Fibroblast of gingiva (primary cell): ENCODE results near the gene MRPS22.
"Not testable (repeated sequence)": the region's sequence is repeated elsewhere in the genome, so short reads cannot be mapped to it uniquely, and the experiment has no call there.

ENCODE experiments used
- DNase-seq: peaks from one replicate; pipeline ENCODE4 v3.0.0-alpha.2; 2011; ENCODE audit warnings: low read depth

The MRPS22 gene

DNA sequence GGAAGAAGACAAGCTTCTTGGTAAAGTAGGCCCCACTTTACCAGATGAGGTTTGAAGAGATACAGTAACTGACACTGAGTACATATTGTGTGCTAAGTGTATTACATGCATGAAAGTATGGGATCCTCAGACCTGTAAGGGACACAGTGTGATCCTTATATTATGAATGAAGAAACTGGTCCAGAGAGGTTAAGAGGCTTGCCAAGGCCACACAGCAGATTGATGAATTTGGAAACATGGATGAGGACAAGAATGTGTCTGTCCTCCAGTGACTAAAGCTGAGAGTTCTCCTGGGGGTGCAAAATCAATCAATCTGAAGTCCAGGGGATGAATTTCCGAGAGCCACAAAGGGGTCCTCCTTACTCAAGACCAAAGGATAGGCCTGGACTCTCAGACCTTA lies 31.4 kb upstream of the MRPS22 start:
- DNase-seq = no peak

DNA sequence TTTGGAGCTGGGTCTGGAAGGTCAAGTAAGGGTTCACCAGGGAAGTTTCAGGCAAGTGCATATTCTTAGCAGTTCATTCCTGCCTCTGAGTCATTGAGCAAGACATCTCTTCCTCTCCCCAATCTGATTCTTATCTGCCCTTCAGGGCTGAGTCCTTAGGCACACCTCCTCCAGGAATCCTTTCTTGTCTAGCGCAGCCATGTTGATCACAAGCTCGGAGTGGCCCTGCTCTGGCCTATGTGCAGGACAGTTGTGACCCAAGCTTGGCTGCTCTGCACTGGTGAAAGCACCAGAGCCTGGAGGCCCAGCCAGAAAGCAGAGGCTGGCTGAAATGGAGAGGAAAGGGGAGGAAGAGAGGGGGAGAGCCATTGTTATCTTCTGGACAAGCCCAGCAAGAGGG lies 30.9 kb upstream of the MRPS22 start:
- DNase-seq = no peak

DNA sequence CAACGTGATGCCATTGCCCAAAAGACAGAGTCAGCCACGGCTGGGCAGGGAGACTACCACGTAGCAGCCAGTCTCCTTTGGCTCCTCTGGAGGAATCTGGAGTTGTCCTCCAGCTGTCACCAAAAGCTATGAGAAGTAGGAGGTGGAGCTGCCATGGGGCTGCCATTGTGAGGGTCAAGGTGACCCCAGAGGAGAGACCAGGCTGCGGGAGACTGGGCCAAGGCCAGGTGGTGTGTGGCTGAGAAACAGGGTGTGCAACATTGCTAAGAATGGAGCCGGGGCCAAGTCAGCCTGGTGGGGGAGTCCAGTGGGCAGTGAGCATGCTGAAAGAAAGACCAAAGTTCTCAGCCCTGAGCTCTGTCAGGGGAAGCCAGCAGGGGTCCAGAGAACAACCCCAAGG lies 29.9 kb upstream of the MRPS22 start:
- no peak for DNase-seq

DNA sequence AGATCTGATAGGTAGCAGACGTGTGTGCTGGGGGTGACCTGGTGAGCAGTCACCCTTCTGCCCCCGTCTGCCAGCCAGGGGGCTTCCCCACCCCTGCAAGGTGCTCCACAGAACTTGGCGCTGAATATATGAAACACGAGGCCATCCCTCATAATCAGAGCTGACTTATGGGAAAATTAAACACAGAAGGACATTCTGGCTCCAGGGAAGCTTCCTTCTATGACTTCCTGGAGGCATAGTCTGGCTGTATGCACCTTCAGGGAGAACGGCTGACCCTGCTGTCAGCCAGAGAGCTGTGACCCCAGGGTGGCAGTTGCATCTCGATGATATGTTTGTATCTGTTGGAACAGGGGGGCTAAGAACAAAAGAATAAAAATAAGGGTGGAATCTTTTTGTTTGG lies 26.6 kb upstream of the MRPS22 start:
- no peak for DNase-seq

DNA sequence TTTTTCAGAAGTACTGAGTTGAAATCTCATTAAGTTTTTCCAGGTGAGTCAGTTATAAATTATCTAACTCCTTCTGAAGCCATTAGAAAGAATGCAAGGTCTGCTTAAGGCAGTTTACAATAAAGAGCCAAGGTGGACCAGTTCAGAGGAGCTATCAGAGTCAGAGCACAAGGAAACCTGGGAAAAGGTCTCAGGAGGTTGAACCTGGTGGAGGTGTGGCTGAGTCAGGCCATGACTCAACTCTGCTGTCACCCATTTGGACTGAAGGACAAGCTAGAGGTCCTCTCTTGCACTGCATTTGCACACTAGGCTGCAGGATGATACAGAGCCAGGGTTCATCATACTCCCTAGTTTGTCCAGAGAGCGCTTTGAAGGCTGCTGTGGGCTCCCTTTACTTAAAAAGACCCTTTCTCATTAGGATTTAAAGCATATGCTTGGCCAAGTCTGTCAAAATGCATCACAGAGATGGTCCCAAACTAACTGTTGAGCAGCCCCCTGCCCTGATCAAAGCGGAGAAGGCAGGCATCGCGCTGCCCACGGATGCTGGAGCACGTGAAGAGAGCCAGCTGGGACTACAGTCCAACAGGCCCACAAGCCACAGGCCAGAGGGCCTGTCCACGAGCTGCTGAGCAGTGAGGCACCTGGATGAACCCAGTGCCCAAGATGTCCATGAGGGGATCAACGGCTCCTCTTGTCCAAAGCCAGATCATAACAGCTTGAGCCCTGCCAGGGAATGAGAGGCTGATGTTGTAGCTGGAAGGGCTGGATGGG lies 26.0 kb upstream of the MRPS22 start:
- DNase-seq = no peak

DNA sequence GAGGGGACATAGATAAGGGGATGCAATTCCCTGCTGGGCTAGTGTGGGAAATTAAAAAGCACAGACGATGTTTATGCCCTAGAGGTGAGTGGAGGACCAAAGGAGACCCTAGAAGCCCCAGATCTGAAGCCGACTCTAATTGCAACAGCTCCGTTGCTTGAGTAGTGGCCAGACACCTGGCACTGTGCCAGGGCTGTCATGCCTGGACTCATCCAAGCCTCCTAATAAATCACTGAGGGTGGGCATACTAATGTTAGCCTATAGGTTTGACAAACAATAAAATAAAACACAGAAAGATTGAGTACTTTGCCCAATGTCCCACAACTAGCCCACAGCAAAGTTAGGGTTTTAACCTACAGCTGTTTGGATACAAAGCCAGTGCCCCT lies 25.4 kb upstream of the MRPS22 start:
- no peak for DNase-seq

DNA sequence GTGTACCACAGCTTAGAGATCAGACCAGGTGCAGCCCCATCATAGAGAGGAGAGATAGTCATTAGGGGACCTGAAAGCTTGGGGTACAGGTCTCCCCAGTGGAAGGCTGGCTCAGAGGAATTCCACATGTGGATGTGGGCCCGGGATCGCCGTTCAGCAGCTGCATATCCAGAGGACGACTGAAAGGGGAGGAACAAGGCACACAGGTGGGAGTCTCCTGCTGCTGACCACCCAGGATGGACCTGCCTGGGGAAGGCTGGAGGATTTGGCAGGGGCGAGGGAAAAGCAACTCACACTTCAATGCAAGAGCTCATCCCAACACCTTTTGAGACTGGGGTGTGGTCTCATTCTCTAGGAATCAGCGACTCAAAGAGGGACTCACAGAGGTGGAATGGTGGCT lies 25.0 kb upstream of the MRPS22 start:
- DNase-seq = no peak

DNA sequence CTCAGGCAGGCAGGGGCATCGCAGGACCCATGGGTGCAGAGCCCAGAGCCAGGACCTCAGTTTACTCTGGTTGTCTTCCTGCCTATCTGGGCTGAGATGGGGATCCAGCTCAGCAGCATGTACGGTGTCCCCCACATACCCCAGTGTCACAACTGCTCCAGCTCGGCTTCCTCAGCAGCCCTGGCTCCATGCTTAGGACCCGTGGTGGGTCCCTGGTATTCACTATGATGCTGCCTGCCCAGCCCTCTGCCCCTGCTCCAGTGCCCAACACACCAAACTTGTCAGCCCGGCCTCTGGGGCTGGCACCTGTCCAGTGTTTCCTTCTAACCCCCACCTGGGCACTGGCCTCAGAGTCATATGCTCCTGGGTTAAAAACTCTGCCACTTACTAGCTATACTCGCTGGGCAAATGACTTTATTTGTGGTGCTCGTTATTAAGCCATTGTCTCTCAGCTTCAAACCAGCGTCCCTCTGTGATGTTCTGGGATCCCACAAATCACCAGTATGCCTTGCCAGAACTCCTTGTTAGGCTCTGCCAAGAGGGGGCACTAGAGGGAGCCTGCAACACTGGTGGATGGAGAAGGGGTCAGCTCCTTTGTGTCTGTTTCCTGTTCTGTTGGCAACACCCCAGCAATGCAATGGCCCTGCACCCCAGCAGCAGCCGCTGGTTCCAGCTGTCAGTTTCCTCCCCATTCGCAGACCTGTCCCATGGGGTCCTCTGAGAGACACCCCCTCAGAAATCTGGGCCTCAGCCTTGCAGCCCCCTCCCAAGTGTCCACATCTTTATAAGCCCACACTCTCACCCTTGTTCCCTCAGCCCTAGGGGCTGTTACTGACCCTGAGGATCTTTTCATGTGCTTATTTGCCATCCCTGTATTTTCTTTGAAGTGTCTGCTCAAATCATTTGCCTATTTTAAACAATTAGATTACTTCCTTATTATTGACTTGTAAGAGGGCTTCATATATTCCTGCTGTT lies 24.1 kb upstream of the MRPS22 start:
- no peak for DNase-seq

DNA sequence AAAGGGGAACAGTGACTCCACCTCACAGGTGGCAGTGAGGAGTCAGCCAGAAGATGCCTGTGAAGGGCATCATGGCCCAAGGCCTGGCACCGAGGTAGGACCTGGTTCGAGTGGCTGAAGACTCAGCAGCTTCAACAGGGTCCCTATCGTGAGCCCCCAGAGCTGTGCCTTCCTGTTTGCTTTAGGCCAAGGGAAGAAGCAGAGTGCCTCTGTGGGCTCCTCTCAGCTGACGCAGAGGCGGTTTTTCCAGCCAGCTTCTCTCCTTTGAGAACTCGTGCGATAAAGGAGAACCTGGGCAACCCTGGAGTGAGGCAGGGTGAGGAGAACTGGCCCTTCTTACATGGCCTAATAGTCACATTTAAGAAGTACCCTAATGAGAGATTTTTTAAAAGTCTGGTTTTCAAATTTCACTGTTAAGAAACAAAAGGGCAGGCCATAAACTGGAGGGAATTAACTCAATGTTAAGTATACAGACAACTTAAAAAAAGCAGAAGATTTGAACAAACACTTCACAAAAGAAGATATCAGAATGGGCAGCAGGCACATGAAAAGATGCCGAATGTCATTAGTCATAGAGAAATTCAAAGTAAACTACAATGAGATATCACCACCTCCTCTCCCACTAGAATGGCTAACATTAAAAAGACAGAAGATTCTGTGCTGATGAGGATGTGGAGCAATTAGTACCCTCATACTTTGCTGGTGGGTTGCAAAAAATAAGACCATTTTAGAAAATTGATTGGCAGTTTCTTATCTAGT lies 23.1 kb upstream of the MRPS22 start:
- no peak for DNase-seq

DNA sequence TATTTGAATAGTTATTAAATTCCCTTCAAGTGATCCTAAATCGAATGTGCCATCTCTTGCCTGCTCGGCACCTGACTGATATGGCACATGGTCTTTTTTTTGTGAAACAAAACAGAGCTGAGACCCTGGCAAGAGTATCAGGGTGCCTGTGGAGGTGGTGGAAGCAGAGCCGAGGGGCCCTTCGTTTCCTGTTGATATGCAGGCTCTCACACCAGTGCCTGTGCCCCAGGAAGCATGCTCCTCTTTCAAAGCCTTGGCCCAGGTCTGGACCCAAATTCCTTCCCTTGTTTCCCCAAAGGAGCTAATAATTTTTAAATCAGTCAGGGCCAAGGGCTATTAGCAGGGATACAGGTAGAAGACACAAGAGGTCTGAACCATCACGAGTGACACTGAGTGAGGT lies 21.5 kb upstream of the MRPS22 start:
- no peak for DNase-seq

DNA sequence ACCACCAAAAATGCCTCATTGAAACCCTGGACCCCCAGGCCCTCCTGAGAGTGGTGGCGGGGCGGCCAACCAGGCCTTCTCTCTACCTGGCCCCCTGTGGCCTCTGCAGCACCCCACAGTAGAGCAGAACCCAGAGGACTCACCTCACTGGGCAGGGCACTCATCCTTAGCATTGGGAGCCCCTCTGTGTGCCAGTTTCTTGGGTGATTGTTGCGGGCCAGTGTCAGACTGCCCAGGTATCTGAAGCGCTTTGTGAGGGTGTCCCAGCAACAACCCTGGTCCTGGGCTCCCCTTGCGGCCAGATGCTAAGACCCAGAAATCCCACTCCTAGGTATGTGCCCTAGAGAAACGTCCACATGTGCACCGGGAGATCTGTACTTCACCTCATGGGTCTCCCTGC lies 20.7 kb upstream of the MRPS22 start:
- DNase-seq = no peak

DNA sequence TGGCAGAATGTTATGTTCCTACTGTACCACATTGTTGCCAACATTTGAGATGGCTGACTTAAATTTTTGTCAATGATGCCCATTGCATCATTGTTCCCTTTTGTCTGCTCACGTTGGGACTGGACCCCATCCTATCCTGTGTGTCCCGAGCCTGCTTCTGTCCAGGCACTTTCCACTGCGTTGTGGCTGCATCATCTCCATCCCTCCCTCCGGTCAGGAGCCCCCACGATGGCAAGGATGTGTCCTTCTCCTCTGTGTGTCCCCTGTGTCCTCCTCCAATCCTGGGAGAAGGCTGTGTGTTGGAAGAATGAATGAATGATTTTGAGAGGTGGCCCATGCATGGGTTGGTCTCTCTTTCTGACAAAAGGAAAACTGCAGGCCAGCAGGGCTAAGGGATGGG lies 19.4 kb upstream of the MRPS22 start:
- no peak for DNase-seq

DNA sequence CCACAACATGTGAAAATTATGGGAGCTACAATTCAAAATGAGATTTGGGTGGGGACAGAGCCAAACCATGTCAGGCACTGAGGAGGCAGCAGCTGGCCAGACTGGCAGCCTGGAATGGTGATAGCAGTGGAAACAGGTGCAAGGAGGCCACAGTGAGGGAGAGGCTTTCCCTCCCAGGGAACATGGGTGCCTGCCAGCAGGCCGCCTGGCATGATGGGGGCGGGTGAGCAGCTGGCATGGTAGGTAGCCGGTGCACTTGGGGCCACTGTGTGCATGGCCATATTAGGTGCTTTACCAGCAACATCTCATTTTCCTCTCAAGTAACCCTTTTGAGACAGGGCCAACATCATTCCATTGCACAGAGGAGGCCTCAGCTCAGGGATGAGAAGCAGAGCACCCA lies 18.3 kb upstream of the MRPS22 start:
- no peak for DNase-seq

DNA sequence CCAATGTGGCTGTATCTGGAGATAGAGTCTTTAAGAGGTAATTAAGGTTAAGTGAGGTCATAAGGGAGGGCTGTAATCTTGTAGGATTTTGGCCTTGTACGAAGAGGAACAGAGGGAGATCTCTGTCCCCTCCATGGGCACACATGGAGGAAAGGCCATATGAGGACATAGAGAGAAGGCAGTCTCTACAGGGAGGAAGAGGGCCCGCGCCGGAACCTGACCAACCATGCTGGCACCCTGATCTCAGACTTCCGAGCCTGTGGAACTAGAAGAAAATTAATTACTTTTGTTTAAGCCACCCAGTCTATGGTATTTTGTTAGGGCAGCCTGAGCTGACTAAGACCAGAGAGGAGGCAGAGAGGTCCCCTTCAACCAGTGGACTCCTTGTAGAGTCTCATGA lies 17.7 kb upstream of the MRPS22 start:
- no peak for DNase-seq

DNA sequence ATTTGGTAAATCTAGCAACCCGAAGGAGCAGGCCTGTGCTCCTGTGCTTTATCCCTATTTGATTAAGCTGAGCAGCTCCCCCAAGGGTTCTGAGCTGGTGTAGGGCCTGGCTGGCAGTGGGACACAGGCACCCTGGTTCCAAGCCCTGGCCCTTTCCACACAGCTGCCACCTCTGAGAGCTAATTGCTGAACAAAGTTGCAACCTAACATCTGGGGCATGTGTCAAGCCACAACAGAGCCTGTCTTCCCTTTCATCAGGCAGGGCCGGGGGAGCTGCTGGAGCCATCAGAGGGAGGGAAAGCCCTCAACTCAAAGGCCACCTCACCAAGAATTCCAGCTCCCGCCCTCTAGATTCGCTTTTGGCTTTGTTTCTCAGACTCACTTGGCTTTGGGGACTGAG lies 17.1 kb upstream of the MRPS22 start:
- no peak for DNase-seq

DNA sequence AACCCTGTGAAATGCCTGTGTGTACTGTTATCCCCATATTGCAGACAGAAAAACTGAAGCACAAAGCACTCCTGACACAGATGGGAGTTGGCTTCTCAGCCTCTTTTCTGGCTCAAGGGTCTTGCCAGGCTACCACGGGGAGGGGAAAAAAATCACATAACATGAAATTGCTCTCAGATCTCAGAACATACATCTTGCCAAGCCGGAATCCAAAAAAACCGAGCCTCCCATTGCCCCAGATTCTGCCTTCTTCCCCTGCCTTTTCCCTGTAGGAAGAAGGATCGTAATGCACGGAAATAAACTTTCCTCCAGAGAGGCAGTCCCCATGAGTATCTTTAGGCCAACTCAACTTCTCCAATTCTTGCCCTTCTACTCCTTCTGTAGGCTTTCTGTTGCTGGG lies 16.6 kb upstream of the MRPS22 start:
- no peak for DNase-seq

DNA sequence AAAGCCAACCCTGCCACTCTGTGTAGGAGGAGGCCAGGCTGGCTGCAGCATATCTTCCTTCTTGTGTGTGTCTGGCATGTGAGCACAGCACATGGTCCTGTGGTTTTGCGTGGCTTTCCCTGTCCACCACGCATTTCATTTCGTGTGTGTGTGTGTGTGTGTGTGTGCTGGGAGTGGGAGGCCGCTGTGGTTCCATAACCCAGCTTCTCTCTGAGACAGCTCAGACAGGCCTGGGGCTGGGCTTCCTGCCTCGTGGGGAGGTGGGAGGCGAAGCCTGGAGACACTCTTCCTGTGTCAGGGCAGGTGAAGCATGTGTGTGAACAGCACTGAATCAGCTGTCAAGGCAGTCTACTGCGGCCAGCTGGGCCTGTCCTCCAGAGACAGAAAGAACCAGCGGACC lies 16.0 kb upstream of the MRPS22 start:
- DNase-seq = no peak

DNA sequence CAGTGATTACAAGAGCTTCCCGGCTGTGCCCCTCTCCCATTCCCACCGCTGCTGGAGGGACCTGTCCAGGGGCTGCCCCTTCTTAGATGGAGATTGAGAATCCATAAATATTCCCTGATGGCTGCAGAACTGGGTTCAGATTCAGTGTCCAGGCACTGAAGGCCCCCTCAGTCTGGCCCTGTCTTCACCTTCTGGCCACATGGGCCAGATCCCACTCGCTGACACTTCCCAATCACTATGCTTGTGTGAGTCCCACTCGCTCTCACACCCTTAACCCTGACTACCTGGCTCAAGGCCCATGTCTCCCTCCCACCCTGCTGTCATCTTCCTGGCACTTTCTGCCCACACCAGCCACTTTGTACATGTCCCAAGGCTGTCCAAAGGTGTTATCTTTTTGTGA lies 15.5 kb upstream of the MRPS22 start:
- no peak for DNase-seq

DNA sequence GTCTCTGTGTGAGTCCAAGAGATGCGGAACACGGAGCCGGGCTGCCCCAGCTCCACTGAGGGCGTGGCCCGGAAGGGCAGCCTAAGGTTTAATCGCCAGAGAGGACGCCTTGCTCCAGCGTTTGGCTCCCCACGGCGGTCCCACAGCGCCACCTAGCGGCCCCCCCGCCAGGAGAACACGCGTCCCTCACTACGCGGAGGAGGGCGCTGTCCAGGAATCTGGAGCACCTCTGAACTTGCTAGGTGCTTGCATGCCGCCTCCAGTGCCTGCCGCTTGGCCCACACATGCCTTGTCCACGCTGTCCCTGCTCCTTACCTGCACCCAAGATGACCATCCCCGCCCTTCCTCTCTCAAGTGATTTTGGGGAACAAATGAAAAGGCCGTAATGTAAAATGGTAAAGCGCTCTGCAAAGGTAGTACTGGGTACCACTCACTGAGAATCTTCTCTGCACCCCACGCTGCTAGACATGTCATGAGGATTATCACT lies 14.4 kb upstream of the MRPS22 start:
- DNase-seq = peak; percentile 71

DNA sequence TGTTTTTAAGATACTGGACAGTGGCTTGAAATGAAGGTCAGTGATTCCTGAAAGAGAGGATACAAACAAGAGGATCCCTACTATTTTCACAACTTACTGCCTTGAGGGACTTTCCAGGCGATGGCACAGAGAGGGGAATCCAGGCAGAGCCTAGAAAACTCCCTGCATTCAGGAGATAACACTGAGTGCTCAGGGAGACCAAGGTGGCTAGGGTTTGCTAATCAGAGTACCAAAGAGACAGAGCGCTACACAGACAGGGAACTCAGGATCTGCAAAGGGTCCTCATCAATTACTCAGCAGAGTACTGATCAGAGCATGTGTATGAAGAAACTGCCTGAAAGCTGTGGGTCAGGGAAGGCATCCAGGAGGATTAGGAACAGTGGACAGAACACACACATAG lies 11.7 kb upstream of the MRPS22 start:
- DNase-seq = no peak

DNA sequence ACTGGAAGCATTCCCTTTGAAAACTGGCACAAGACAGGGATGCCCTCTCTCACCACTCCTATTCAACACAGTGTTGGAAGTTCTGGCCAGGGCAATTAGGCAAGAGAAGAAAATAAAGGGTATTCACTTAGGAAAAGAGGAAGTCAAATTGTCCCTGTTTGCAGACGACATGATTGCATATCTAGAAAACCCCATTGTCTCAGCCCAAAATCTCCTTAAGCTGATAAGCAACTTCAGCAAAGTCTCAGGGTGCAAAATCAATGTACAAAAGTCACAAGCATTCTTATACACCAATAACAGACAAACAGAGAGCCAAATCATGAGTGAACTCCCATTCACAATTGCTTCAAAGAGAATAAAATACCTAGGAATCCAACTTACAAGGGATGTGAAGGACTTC lies 9.1 kb upstream of the MRPS22 start:
- not testable (repeated sequence) for DNase-seq

DNA sequence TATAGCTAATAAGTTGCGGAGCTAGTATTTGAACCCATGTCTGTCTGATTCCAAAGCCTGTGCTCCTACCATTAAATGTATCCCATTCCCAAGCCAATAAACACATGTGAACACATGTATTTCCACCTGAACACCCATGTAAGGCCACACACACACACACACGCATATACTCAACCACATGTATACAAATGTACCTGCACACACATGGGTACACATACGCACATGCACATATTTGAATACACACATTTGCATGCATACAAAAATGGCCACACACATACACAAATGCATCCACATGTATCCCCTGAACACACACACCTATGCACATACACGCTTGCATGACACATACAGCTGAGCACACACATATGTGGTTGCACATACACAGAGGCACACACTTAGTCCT lies 5.4 kb upstream of the MRPS22 start:
- no peak for DNase-seq
